ENCODE data around the gene BCL2L13.

The BCL2L13 gene

DNA sequence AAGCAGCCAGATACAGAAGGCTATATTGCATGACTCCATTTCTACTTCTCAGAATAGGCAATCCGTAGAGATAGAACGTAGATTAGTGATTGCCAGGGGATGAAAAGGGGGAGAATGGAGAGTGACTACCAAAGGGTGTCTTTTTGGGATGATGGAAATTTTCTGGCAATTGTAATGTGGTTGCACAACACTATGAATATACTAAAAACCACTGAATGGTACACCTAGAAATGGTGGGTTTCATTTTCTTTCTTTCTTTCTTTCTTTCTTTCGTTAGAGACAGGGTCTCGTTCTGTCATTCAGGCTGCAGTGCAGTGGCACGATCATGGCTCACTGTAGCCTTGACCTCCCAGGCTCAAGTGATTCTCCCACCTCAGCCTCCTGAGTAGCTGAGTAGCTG is 81.4 kb downstream of the BCL2L13 start:
- no peaks in the 10 kb centered on the region for H3K9me3 ChIP-seq (replicated peaks in 1 of 11)
- H3K27ac ChIP-seq: no peak overlapping the region
- H4K20me1 ChIP-seq: peaks cover 0 to 11% (median 2%) of the 10 kb centered on the region in 11 experiments; a peak in 3 of 22 replicates
- H3K27me3 ChIP-seq: no peaks in the 10 kb centered on the region
- peaks cover 0 to 25% (median 10%) of the 10 kb centered on the region in 11 experiments; a peak in 6 of 22 replicates for H3K36me3 ChIP-seq
- no peak overlapping the region for H3K9ac ChIP-seq
- TF ChIP-seq Cebpa-rat (IDR thresholded peaks at IDR 0.05): peak in 2 of 11 experiments; percentile 16 to 26; a peak in 3 of 22 replicates
- no peak overlapping the region for H3K4me3 ChIP-seq
- no peak overlapping the region for H3K4me2 ChIP-seq
- peaks cover 4 to 27% (median 22%) of the 10 kb centered on the region in 10 experiments; a peak in 17 of 20 replicates for H3K4me1 ChIP-seq

DNA sequence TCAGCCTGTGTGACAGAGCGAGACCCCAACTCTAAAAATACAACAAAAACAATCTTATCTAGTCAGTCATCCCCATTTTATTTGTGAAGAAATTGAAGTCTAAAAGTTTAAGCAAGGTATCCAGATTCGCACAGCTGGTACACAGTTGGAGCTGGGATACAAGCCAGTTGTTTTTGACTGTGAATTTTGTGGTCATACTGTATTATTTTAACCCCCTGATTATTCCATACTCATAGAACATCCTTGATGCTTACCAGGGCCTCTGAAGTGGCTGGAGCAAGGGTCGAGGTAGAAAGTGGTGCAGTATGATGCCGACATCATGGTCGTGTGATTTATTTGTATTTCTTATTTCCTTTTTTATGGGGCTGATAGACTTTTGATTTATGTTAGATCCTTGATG is 85.7 kb downstream of the BCL2L13 start:
- peak overlapping the region in 2 of 11 experiments; percentile 19 to 28; a peak in 2 of 22 replicates for H3K9ac ChIP-seq
- no peak for TF ChIP-seq Cebpa-rat (IDR thresholded peaks at IDR 0.05)
- H4K20me1 ChIP-seq: peaks cover 0 to 43% (median 28%) of the 10 kb centered on the region in 11 experiments; a peak in 14 of 22 replicates
- H3K4me3 ChIP-seq: no peak overlapping the region
- peak overlapping the region in 3 of 11 experiments; percentile 13 to 45 (median 18); a peak in 4 of 22 replicates for H3K27ac ChIP-seq
- no peaks in the 10 kb centered on the region for H3K9me3 ChIP-seq (replicated peaks in 1 of 11)
- H3K4me2 ChIP-seq: peak overlapping the region in 9 of 11 experiments; percentile 4 to 84 (median 64); a peak in 17 of 22 replicates
- peaks cover 24 to 60% (median 55%) of the 10 kb centered on the region in 10 experiments for H3K4me1 ChIP-seq
- H3K36me3 ChIP-seq: peaks cover 14 to 34% (median 23%) of the 10 kb centered on the region in 11 experiments; a peak in 21 of 22 replicates
- no peaks in the 10 kb centered on the region for H3K27me3 ChIP-seq

DNA sequence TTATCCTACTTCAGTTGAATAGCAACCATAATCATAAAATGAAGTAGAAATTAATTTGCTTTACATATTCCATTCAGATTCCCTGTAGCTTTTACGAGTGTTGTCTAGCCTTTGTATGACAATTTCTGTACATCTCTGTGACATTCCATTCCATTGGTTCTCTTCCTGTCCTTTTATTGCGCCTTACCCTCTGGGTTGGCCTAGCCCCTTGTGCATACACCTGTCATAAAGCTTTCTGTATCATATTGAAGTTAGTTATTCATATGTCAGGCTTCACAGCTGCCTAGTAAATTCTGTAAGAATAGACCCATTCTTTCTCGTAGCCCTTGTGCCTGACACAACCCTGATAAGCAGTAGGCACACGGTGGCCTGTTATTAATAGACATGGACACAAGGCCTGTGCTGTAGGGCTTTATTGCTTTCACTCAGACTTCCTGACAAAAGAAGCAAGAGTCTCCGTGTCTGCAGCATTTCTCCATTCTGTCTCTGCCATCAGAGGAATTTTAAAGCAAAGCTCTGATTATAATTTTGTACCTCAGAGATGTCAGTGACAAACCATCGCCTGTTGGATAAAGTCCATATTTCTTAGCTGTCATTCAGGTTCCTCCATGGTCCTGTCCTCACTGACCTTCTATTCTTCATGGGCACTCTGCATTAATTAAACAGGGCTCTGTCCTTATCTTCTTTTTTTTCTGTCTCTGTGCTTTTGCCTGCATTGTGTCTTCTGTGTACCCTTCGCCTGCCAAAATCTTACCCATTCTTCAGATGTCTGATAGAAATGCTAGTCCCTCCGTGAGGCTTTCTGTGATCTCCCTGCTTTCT is 86.3 kb downstream of the BCL2L13 start:
- peak overlapping the region in 3 of 11 experiments; percentile 5 to 45 (median 18); a peak in 4 of 22 replicates for H3K27ac ChIP-seq
- peaks cover 0 to 49% (median 28%) of the 10 kb centered on the region in 11 experiments; a peak in 15 of 22 replicates for H4K20me1 ChIP-seq
- no peaks in the 10 kb centered on the region for H3K9me3 ChIP-seq (replicated peaks in 1 of 11)
- peaks cover 20 to 41% (median 29%) of the 10 kb centered on the region in 11 experiments for H3K36me3 ChIP-seq
- TF ChIP-seq Cebpa-rat (IDR thresholded peaks at IDR 0.05): no peak
- peaks cover 24 to 60% (median 55%) of the 10 kb centered on the region in 10 experiments for H3K4me1 ChIP-seq
- peak overlapping the region in 9 of 11 experiments; percentile 4 to 84 (median 66); a peak in 16 of 22 replicates for H3K4me2 ChIP-seq
- no peak overlapping the region for H3K4me3 ChIP-seq
- H3K27me3 ChIP-seq: no peaks in the 10 kb centered on the region
- no peak overlapping the region for H3K9ac ChIP-seq

DNA sequence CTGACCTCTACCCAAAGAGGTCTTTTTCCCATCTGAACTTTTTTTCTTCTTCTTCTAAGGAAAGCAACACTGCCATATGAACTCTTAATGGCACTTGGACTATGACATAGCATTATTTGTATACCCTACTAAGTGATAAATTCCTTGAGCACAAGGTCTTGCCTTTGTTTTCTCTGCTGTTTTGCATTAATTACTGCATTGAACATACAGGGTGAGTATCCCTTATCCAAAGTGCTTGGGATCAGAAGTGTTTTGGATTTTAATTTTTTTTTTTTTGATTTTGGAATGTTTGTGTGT is 86.9 kb downstream of the BCL2L13 start:
- H3K36me3 ChIP-seq: peaks cover 26 to 46% (median 32%) of the 10 kb centered on the region in 11 experiments
- peaks cover 24 to 60% (median 55%) of the 10 kb centered on the region in 10 experiments for H3K4me1 ChIP-seq
- peak overlapping the region in 9 of 11 experiments; percentile 4 to 84 (median 66); a peak in 15 of 22 replicates for H3K4me2 ChIP-seq
- H3K4me3 ChIP-seq: no peak overlapping the region
- H3K9me3 ChIP-seq (replicated peaks in 1 of 11): no peaks in the 10 kb centered on the region
- H3K27ac ChIP-seq: peak overlapping the region in 2 of 11 experiments; percentile 18 to 45; a peak in 3 of 22 replicates
- no peak overlapping the region for H3K9ac ChIP-seq
- H3K27me3 ChIP-seq: no peaks in the 10 kb centered on the region
- TF ChIP-seq Cebpa-rat (IDR thresholded peaks at IDR 0.05): no peak
- peaks cover 0 to 50% (median 28%) of the 10 kb centered on the region in 11 experiments; a peak in 15 of 22 replicates for H4K20me1 ChIP-seq

DNA sequence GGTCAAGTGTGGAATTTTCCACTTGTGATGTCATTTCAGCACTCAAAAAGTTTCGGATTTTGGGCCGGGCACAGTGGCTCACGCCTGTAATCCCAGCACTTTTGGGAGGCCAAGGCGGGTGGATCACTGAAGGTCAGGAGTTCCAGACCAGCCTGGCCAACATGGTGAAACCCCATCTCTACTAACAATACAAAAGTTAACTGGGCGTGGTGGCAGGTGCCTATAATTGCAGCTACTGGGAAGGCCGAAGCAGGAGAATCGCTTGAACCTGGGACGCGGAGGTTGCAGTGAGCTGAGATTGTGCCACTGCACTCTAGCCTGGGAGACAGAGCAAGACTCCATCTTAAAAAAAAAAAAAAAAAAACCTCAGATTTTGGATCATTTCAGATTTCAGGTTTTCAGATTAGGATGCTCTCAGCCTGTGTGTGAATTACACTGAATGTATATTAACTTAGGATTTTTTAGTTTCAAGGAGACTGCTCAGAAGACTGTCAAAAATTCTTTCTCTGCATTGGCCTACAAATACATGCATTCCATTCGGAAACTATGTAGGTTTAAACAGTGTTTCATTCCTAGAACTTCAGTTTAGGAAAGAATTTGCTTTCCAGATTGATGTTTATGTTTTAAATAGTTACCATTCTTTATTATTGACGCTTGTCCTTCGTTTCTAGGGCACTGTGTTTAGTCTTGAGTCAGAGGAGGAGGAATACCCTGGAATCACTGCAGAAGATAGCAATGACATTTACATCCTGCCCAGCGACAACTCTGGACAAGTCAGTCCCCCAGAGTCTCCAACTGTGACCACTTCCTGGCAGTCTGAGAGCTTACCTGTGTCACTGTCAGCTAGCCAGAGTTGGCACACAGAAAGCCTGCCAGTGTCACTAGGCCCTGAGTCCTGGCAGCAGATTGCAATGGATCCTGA is 87.7 kb downstream of the BCL2L13 start:
- H3K27ac ChIP-seq: peak overlapping the region in 6 of 11 experiments; percentile 7 to 45 (median 34); a peak in 8 of 22 replicates
- H3K27me3 ChIP-seq: no peaks in the 10 kb centered on the region
- TF ChIP-seq Cebpa-rat (IDR thresholded peaks at IDR 0.05): no peak
- H3K4me3 ChIP-seq: no peak overlapping the region
- H3K9ac ChIP-seq: peak overlapping the region in 7 of 11 experiments; percentile 4 to 50 (median 28); a peak in 6 of 22 replicates
- H3K9me3 ChIP-seq (replicated peaks in 1 of 11): no peaks in the 10 kb centered on the region
- peak overlapping the region; percentile 64 to 88 (median 79) for H3K4me2 ChIP-seq
- H3K4me1 ChIP-seq: peaks cover 24 to 60% (median 55%) of the 10 kb centered on the region in 10 experiments
- peaks cover 0 to 50% (median 29%) of the 10 kb centered on the region in 11 experiments; a peak in 15 of 22 replicates for H4K20me1 ChIP-seq
- peaks cover 31 to 55% (median 39%) of the 10 kb centered on the region in 11 experiments for H3K36me3 ChIP-seq

DNA sequence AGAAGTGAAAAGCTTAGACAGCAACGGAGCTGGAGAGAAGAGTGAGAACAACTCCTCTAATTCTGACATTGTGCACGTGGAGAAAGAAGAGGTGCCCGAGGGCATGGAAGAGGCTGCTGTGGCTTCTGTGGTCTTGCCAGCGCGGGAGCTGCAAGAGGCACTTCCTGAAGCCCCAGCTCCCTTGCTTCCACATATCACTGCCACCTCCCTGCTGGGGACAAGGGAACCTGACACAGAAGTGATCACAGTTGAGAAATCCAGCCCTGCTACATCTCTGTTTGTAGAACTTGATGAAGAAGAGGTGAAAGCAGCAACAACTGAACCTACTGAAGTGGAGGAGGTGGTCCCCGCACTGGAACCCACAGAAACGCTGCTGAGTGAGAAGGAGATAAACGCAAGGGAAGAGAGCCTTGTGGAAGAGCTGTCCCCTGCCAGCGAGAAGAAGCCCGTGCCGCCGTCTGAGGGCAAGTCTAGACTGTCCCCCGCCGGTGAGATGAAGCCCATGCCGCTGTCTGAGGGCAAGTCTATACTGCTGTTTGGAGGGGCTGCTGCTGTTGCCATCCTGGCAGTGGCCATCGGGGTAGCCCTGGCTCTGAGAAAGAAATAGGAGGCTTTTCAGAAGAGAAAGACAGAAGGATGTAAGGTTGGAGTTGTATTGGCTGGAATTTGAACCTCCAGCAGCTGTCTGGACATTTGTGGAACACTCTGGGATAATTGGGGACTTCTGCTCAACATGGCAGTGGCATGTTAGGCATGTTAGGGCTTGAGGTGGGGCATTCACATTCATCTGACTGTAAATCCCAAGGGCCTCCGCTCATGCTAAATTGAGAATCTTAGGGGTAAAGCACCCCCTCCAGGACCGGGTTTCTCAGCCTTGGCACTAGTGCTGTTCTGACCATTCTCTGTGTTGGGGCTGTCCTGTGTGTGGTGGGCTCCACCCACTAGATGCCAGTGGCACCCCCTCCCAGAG is 88.7 kb downstream of the BCL2L13 start:
- Histone ChIP-seq H3K36me3 (peaks cover 40 to 60% (median 48%) of the 10 kb centered on the region in 11 experiments), H3K4me3 (no peak overlapping the region), H4K20me1 (peaks cover 0 to 60% (median 31%) of the 10 kb centered on the region in 11 experiments; a peak in 15 of 22 replicates), H3K27ac (peak overlapping the region in 9 of 11 experiments; percentile 7 to 45 (median 24); a peak in 11 of 22 replicates), H3K9ac (peak overlapping the region in 8 of 11 experiments; percentile 7 to 50 (median 34); a peak in 11 of 22 replicates), H3K9me3 (replicated peaks in 1 of 11) (no peaks in the 10 kb centered on the region), H3K27me3 (no peaks in the 10 kb centered on the region), H3K4me2 (peak overlapping the region; percentile 64 to 88 (median 79)), H3K4me1 (peaks cover 24 to 60% (median 55%) of the 10 kb centered on the region in 10 experiments)
- TF ChIP-seq Cebpa-rat (IDR thresholded peaks at IDR 0.05): no peak

DNA sequence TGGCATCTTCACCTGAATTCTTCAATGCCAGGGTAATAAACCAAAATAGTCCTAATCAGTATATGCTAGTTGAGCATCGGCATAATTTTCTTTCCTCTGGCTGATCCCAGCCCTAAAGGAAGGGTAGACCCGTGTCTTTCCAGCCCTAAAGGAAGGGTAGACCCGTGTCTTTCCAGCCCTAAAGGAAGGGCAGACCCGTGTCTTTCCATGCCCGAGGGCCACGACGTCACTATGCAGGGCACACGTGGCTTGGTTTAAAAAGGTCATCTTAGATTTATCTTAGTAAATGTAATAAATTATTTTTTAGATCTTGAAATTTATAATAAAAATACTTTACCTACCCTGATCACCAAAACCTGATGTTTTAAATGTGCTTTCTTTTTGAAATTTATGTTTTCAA is 90.2 kb downstream of the BCL2L13 start:
- Histone ChIP-seq H3K27me3 (no peaks in the 10 kb centered on the region), H3K4me2 (no peak overlapping the region), H3K9me3 (replicated peaks in 1 of 11) (no peaks in the 10 kb centered on the region), H3K4me1 (peaks cover 22 to 55% (median 51%) of the 10 kb centered on the region in 10 experiments), H3K4me3 (no peak overlapping the region), H3K27ac (no peak overlapping the region), H3K36me3 (peaks cover 56 to 71% (median 63%) of the 10 kb centered on the region in 11 experiments), H4K20me1 (peaks cover 0 to 66% (median 31%) of the 10 kb centered on the region in 11 experiments; a peak in 16 of 22 replicates), H3K9ac (no peak overlapping the region)
- no peak for TF ChIP-seq Cebpa-rat (IDR thresholded peaks at IDR 0.05)

Data from BLaER1 treated with 17β-estradiol and CSF1 and Interleukin-3, amounts not matched to agents 10 nM and 100 nM (cell line).